Peyer's patch (tissue), 4 donors: ENCODE results near the gene ZHX3. TPM values are rescaled to one million over a fixed set of nuclear protein-coding genes. Genes with fewer than 3 reads are reported as not detected.

ENCODE experiments used
- DNase-seq, 3 donors: peaks; one replicate each; pipeline ENCODE4 v3.0.0-alpha.2; 2017 to 2019
- H3K27ac ChIP-seq, 4 donors: fragments of 200-600 bp; sonication (generic); one replicate each; pipeline ENCODE4 v1.5.1; 2016 to 2019
- H3K27me3 ChIP-seq, 2 donors: fragments of 200-600 bp; sonication (generic); one replicate each; pipeline ENCODE4 v1.5.1; 2019
- H3K36me3 ChIP-seq, 3 donors: fragments of 200-600 bp; sonication (generic); one replicate each; pipeline ENCODE4 v1.5.1; 2016 to 2019
- H3K4me1 ChIP-seq, 4 donors: fragments of 200-600 bp; sonication (generic); one replicate each; pipeline ENCODE4 v1.5.1; 2016 to 2019
- H3K4me3 ChIP-seq, 4 donors: fragments of 200-600 bp; sonication (generic); 1 replicate in 3 of 4; 2 replicates in 1 of 4; pipeline ENCODE4 v1.5.1; 2016 to 2019; ENCODE audit warnings: mild to moderate bottlenecking in 1 of 4
- H3K9me3 ChIP-seq, 4 donors: fragments of 200-600 bp; sonication (generic); one replicate each; pipeline ENCODE4 v1.5.1; 2016 to 2019; ENCODE audit warnings: mild to moderate bottlenecking in 1 of 4
- POLR2A ChIP-seq, 2 donors: fragments of 450-650 bp; IDR thresholded peaks; one replicate each; pipeline ENCODE4 v1.5.1; 2017; ENCODE audit warnings: antibody characterized with exemption in 2 of 2, mild to moderate bottlenecking in 2 of 2, moderate library complexity in 2 of 2
- total RNA-seq, 4 donors: library from RNA; depleted of rRNA; stranded (reverse); fragments of >200 nt; gene quantifications; one replicate each; pipeline ENCODE4 v1.1.0, GENCODE V29; 2016
- TF ChIP-seq, protein P1 (sequence below), 6 experiments: fragments of 450-650 bp in 4 of 6; fragments of 200-600 bp in 2 of 6; sonication (generic) in 1 of 6; IDR thresholded peaks; one replicate each; pipeline ENCODE4 v1.5.1; 2017 to 2019; ENCODE audit warnings: antibody characterized with exemption in 6 of 6, mild to moderate bottlenecking in 3 of 6, moderate library complexity in 1 of 6

The ZHX3 gene
- total RNA-seq, 4 donors from 2014 or later: 33.8 to 53.0 (median 39.5) TPM

DNA sequence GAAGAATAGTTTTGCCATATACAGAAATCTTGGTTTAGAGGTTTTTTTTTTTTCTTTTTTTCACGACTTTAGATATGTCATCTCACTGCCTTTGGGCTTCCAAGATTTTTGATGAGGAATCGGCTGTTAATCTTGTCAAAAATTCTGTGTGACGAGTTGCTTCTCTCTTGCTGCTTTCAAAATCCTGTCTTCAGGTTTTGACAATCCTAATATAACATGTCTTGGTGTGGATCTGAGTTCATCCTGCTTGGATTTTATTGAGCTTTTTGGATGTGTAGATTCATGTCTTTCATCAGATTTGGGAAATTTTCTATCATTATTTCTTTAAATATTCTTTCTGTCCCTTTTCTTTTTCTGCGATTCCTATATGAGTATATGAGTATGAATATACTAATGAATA lies 119.1 kb downstream of the ZHX3 start:
- no peaks in the 10 kb centered on the region for H3K4me1 ChIP-seq
- no peak overlapping the region for H3K27ac ChIP-seq
- H3K36me3 ChIP-seq: peaks cover 0 to 17% (median 0%) of the 10 kb centered on the region in 3 donors
- H3K4me3 ChIP-seq: no peak overlapping the region
- no peaks in the 10 kb centered on the region for H3K27me3 ChIP-seq
- H3K9me3 ChIP-seq: peaks cover 0 to 9% (median 0%) of the 10 kb centered on the region in 4 donors
- no peak for DNase-seq
- TF ChIP-seq POLR2A (IDR thresholded peaks at IDR 0.05): no peak
- TF ChIP-seq, protein P1, sequence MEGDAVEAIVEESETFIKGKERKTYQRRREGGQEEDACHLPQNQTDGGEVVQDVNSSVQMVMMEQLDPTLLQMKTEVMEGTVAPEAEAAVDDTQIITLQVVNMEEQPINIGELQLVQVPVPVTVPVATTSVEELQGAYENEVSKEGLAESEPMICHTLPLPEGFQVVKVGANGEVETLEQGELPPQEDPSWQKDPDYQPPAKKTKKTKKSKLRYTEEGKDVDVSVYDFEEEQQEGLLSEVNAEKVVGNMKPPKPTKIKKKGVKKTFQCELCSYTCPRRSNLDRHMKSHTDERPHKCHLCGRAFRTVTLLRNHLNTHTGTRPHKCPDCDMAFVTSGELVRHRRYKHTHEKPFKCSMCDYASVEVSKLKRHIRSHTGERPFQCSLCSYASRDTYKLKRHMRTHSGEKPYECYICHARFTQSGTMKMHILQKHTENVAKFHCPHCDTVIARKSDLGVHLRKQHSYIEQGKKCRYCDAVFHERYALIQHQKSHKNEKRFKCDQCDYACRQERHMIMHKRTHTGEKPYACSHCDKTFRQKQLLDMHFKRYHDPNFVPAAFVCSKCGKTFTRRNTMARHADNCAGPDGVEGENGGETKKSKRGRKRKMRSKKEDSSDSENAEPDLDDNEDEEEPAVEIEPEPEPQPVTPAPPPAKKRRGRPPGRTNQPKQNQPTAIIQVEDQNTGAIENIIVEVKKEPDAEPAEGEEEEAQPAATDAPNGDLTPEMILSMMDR (IDR thresholded peaks at IDR 0.05): no peak

DNA sequence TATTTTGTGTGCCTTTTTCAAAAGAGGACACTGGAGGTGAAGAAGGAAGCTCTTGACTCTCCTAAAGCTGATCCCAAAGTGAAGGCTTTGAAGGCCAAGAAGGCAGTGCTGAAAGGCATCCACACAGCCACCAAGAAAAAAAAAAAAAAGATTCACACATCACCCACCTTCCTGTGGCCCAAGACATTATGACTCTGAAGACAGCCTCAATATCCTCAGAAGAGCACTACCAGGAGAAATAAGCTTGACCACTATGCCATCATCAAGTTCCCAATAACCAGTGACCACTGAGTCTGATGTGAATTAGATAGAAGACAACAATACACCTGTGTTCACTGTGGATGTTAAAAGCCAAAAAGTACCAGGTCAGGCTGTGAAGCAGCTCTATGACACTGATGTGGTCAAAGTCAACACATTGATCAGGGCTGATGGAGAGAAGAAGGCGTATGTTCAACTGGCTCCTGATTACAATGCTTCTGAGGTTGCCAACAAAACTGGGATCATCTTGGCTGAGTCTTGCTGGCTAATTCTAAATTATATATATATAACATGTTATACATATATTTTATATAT lies 120.8 kb downstream of the ZHX3 start:
- no peaks in the 10 kb centered on the region for H3K27me3 ChIP-seq
- peaks cover 0 to 7% (median 0%) of the 10 kb centered on the region in 3 donors for H3K36me3 ChIP-seq
- no peak for DNase-seq
- H3K9me3 ChIP-seq: peaks cover 0 to 9% (median 0%) of the 10 kb centered on the region in 4 donors
- no peak overlapping the region for H3K27ac ChIP-seq
- TF ChIP-seq, protein P1 (IDR thresholded peaks at IDR 0.05): no peak
- no peak for TF ChIP-seq POLR2A (IDR thresholded peaks at IDR 0.05)
- H3K4me1 ChIP-seq: no peaks in the 10 kb centered on the region
- H3K4me3 ChIP-seq: no peak overlapping the region

DNA sequence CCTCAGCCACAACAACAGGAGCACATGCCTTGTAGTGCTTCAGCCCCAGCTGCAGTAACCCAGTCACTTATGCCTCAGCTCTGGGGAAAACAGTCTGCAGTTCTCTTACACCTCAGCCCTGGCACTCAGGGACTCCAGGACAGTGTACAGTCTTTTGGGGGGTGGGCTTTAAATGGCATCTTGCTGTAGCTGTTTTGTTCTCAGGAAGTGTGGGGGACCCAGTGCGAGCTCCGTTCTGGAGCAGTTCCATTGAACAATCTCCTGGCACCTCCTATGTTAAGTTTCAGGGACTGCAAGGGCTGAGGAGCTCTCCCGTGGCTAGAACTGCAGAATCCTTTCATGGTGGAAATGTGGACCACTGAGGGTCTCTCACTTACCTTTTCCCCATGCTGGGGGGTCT lies 125.0 kb downstream of the ZHX3 start:
- Histone ChIP-seq H3K4me1 (no peaks in the 10 kb centered on the region), H3K27ac (no peak overlapping the region), H3K4me3 (no peak overlapping the region), H3K9me3 (no peaks in the 10 kb centered on the region), H3K36me3 (no peaks in the 10 kb centered on the region), H3K27me3 (no peaks in the 10 kb centered on the region)
- DNase-seq: peak in 1 of 3 donors; percentile 13
- no peak for TF ChIP-seq POLR2A (IDR thresholded peaks at IDR 0.05)
- TF ChIP-seq, protein P1 (IDR thresholded peaks at IDR 0.05): no peak

DNA sequence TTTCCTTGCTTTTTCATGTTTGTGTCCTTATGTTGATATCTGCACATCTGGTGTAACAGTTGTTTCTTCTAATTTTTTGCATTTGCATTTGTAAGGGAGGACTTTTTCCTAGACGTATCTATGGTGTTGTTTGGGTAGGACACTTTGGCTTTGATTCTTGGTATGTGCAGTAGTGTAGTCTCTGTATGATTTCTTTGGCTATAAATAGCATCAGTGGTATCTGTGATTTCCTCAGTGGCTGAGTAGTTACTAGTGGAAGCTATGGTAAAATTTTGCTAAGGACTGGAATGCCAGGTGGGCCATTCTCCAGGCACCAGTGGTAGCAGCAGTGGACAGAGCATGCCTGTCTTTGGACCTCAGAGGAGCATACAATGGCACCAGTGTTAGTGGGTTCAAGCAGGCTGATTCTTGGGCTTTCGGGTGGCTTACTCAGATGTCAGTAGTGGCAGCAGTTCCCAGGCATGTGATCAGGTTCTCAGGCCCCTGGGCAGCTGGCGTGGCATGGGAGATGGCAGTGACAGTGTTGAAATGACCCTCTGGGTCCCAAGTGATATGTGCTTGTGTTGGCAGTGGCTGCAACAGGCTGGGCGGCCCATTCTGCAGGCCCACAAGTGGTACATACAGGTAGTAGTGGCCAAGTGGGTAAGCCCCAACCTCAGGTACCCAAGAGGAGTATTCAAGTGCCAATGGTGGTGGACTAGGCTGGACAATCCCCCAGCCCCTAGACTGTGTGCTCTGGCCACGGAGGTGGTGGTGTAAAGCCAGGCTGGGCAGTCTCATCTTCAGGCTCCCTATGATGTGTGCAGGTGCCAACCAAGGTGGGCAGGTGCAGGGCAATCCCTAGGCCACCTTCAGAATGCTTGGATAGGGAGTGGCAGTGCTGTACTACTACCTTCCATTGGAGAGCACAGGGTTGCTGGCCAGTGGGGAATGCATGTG lies 125.7 kb downstream of the ZHX3 start:
- no peak overlapping the region for H3K27ac ChIP-seq
- no peaks in the 10 kb centered on the region for H3K9me3 ChIP-seq
- TF ChIP-seq, protein P1 (IDR thresholded peaks at IDR 0.05): no peak
- no peak for TF ChIP-seq POLR2A (IDR thresholded peaks at IDR 0.05)
- H3K27me3 ChIP-seq: no peaks in the 10 kb centered on the region
- H3K4me1 ChIP-seq: no peaks in the 10 kb centered on the region
- peak in 1 of 3 donors; percentile 21 for DNase-seq
- H3K36me3 ChIP-seq: no peaks in the 10 kb centered on the region
- H3K4me3 ChIP-seq: no peak overlapping the region

DNA sequence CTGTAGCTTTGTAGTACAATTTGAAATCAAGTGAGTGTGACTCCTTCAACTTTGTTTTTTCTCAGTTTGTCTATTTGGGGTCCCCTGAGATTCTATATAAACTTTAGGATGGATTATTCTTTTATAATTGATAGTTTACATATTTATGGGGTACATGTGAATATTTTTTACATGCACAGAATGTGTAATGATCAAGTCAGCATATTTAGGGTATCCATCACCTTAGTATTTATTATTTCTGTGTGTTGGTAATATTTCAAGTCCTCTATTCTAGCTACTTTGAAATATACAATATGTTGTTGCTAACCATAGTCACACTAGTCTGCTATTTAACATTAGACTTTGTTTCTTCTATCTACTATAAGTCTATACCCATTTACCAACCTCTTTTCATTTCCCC lies 129.9 kb downstream of the ZHX3 start:
- no peaks in the 10 kb centered on the region for H3K4me1 ChIP-seq
- H3K9me3 ChIP-seq: no peaks in the 10 kb centered on the region
- peaks cover 0 to 21% (median 0%) of the 10 kb centered on the region in 3 donors for H3K36me3 ChIP-seq
- TF ChIP-seq POLR2A (IDR thresholded peaks at IDR 0.05): no peak
- TF ChIP-seq, protein P1 (IDR thresholded peaks at IDR 0.05): no peak
- H3K4me3 ChIP-seq: no peak overlapping the region
- no peaks in the 10 kb centered on the region for H3K27me3 ChIP-seq
- DNase-seq: no peak
- no peak overlapping the region for H3K27ac ChIP-seq
